ENCODE results near the gene RNU7-1. TPM values are rescaled to one million over a fixed set of nuclear protein-coding genes. Genes with fewer than 3 reads are reported as not detected.

Gene RNU7-1
- total and polyA plus RNA-seq, 10 of the 15 experiments (the other 5 are each of a cell fraction or from before 2014, with no cell fraction given), result not detected

DNA sequence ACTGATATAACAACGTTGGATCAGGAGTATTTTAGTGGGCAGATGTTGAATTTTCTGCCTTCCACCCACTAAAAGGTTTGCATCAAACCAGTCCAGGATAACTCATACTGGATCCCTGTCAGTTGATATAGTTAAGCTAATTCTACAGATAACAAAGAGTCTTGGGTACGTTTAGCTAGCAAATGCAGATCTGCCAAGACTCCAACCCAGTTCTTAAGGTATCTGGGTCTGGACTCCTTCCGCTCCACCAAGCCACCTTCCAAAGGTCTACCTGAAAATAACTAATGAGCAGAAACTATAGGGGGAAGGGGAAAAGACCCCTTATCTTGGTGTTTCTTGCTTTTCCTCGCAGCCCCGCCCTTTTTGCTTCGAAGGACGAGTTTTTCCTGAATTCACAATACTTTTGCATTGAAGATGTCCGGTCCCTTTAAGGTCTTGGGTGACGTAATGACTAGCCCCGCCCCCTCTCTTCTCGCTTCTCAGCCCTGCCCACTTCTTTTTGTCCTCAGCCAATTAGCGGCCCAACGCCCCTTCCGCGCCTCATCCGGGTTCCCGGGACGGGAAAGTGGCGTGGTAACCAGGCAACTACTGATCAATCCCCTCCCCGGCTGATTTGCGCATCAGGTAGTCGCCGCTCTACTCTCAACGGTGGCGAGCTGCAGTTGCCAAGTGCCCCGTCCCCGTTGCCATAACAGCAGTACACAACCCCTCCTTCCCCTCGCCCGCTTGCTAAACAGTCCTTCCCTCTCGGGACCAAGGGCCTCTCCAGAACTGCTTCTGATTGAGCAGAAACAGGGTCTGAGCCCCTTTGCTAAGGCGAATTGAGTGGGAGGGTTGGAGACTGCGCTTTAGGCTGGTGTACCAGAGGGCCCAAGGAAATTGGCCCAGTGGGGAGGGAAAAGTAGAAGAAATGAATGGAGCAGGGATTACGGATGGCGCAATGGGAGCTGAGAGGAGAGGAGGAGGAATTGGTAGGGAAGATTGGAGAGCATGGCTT, 39.0 kb upstream of the RNU7-1 start, which contains the start of gene LRRC23 (continued):
- TF ChIP-seq, protein P1, sequence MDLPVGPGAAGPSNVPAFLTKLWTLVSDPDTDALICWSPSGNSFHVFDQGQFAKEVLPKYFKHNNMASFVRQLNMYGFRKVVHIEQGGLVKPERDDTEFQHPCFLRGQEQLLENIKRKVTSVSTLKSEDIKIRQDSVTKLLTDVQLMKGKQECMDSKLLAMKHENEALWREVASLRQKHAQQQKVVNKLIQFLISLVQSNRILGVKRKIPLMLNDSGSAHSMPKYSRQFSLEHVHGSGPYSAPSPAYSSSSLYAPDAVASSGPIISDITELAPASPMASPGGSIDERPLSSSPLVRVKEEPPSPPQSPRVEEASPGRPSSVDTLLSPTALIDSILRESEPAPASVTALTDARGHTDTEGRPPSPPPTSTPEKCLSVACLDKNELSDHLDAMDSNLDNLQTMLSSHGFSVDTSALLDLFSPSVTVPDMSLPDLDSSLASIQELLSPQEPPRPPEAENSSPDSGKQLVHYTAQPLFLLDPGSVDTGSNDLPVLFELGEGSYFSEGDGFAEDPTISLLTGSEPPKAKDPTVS (IDR thresholded peaks at IDR 0.05; ENCODE audit: low read depth, low read length), result no peak
- TF ChIP-seq CHD1 (IDR thresholded peaks at IDR 0.05; ENCODE audit: low read depth, low read length), result no peak
- TF ChIP-seq SIN3A (IDR thresholded peaks at IDR 0.05; ENCODE audit: low read depth, low read length), result peak; percentile 89
- TF ChIP-seq MXI1 (IDR thresholded peaks at IDR 0.05; ENCODE audit: low read depth, low read length), result peak; percentile 86
- TF ChIP-seq CBFB (IDR thresholded peaks at IDR 0.05; ENCODE audit: low read depth), result no peak
- TF ChIP-seq LARP7 (IDR thresholded peaks at IDR 0.05), result no peak; the same call in 1 of the 2 replicates
- TF ChIP-seq WRNIP1 (IDR thresholded peaks at IDR 0.05; ENCODE audit: borderline replicate concordance, low read depth, low read length), result no peak
- TF ChIP-seq MEF2B (IDR thresholded peaks at IDR 0.05; ENCODE audit: partially characterized antibody, poor library complexity, severe bottlenecking), result peak; percentile 38
- no peak for TF ChIP-seq RAD51 (IDR thresholded peaks at IDR 0.05)
- TF ChIP-seq SIX5 (IDR thresholded peaks at IDR 0.05; ENCODE audit: low read depth, low read length, severe bottlenecking), result no peak
- TF ChIP-seq ZZZ3 (IDR thresholded peaks at IDR 0.05; ENCODE audit: control insufficient read depth, insufficient read length, low read depth), result no peak
- TF ChIP-seq RELA (IDR thresholded peaks at IDR 0.05; ENCODE audit: borderline replicate concordance, partially characterized antibody), result peak; percentile 16
- TF ChIP-seq ASH2L (IDR thresholded peaks at IDR 0.05; ENCODE audit: borderline replicate concordance, low read depth), result no peak
- no peak for TF ChIP-seq POLR2AphosphoS2 (IDR thresholded peaks at IDR 0.05; ENCODE audit: low read depth, low read length)
- TF ChIP-seq, protein P2, sequence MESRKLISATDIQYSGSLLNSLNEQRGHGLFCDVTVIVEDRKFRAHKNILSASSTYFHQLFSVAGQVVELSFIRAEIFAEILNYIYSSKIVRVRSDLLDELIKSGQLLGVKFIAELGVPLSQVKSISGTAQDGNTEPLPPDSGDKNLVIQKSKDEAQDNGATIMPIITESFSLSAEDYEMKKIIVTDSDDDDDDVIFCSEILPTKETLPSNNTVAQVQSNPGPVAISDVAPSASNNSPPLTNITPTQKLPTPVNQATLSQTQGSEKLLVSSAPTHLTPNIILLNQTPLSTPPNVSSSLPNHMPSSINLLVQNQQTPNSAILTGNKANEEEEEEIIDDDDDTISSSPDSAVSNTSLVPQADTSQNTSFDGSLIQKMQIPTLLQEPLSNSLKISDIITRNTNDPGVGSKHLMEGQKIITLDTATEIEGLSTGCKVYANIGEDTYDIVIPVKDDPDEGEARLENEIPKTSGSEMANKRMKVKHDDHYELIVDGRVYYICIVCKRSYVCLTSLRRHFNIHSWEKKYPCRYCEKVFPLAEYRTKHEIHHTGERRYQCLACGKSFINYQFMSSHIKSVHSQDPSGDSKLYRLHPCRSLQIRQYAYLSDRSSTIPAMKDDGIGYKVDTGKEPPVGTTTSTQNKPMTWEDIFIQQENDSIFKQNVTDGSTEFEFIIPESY (IDR thresholded peaks at IDR 0.05), result no peak
- no peak for TF ChIP-seq USF2 (IDR thresholded peaks at IDR 0.05; ENCODE audit: borderline replicate concordance, low read depth, low read length)
- TF ChIP-seq SMAD5 (IDR thresholded peaks at IDR 0.05; ENCODE audit: low read depth), result no peak
- no peak for TF ChIP-seq NR2C1 (IDR thresholded peaks at IDR 0.05)
- TF ChIP-seq, protein P3, sequence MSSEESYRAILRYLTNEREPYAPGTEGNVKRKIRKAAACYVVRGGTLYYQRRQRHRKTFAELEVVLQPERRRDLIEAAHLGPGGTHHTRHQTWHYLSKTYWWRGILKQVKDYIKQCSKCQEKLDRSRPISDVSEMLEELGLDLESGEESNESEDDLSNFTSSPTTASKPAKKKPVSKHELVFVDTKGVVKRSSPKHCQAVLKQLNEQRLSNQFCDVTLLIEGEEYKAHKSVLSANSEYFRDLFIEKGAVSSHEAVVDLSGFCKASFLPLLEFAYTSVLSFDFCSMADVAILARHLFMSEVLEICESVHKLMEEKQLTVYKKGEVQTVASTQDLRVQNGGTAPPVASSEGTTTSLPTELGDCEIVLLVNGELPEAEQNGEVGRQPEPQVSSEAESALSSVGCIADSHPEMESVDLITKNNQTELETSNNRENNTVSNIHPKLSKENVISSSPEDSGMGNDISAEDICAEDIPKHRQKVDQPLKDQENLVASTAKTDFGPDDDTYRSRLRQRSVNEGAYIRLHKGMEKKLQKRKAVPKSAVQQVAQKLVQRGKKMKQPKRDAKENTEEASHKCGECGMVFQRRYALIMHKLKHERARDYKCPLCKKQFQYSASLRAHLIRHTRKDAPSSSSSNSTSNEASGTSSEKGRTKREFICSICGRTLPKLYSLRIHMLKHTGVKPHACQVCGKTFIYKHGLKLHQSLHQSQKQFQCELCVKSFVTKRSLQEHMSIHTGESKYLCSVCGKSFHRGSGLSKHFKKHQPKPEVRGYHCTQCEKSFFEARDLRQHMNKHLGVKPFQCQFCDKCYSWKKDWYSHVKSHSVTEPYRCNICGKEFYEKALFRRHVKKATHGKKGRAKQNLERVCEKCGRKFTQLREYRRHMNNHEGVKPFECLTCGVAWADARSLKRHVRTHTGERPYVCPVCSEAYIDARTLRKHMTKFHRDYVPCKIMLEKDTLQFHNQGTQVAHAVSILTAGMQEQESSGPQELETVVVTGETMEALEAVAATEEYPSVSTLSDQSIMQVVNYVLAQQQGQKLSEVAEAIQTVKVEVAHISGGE (CRISPR knock-in tag; IDR thresholded peaks at IDR 0.05), result no peak
- TF ChIP-seq TCF7 (IDR thresholded peaks at IDR 0.05; ENCODE audit: borderline replicate concordance), result no peak

Data from GM12878 (cell line).